Stimulated activated CD4-positive, alpha-beta T cell treated with anti-CD3 and anti-CD28 coated beads, Interleukin-15, amount 100 ng/mL, for 48 hours (primary cell): Measurements from ENCODE around the gene EDDM13.
"Not testable (repeated sequence)": the region's sequence is repeated elsewhere in the genome, so short reads cannot be mapped to it uniquely, and the experiment has no call there.

Experiments used
- DNase-seq, 2 donors: peaks; one replicate each; pipeline ENCODE4 v3.0.0-alpha.2; 2020; ENCODE audit warnings: low read depth in 2 of 2

Gene EDDM13

DNA sequence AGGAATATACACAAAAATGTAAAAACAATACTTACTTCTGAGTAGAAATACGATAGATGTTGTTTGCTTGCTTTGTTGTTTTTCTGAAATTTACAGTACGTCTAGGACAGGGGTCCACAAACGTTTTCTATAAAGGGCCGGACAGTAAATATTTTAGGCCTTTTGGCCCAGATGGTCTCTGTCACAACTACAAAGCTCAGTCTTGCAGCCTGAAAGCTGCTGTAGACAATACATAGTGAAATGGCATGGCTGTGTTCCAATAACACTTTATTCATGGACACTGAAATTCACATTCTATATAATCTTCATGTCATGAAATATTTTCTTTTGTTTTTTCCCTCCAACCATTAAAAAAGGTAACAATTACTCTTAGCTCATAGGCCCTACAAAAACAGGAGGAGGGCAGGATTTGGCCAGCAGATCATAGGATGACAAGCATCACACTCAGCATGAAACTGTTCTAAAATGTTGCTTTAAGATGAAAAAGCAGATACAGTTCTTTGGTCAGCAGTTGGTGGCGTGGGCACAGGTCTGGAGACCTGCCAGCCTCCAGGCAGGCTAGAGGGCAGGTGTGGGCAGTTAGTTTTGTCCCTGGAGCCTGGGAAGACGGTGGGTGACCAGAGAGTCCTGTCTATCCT, at the start of gene EDDM13:
Gene EDDM13 (plus strand): TSS at position 588 of the 638 bp plus-strand sequence. CDS start 87 bp downstream, outside the sequence.
- DNase-seq: no peak

DNA sequence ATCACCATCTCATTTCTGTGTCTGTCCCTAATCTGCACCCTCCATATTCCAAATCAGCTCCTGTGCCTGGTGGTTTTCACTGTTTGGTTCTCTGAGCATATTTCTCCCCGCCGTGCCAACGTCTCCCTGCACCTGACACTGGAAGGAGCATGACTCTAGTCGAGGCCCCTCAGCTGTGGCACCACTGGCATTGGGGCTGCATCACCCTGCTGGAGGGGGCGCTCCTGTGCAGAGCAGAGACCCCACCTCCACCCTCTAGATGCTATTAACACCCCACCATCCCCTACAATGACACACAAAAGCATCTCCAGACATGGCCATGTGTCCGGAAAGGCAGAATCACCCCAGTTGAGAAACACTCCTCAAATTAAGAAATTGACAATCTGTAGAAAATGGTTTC, 49.6 kb upstream of the EDDM13 start:
- no peak for DNase-seq

DNA sequence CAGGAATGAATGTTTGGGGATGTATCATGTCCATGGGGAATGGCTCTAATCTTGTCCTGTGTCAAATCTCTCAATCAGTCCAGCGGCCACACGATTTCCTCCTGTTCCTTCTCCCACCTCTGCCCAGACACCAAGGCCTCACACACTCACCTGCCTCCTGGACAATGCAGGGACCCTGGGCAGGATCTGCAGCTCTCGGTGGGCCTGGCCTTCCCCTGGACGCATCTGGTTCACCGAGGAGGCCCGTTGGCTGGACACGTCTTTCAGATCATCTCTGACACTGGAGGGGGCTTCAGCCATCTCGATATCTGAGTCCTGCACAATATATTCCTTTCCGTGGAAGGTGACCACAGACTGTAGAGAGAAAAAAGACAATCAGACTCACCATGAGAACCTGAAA, 49.1 kb upstream of the EDDM13 start:
- DNase-seq: no peak

GRCh38 chr19:56245121-56245740, 27.3 kb upstream of the EDDM13 start:
- DNase-seq: no peak

DNA sequence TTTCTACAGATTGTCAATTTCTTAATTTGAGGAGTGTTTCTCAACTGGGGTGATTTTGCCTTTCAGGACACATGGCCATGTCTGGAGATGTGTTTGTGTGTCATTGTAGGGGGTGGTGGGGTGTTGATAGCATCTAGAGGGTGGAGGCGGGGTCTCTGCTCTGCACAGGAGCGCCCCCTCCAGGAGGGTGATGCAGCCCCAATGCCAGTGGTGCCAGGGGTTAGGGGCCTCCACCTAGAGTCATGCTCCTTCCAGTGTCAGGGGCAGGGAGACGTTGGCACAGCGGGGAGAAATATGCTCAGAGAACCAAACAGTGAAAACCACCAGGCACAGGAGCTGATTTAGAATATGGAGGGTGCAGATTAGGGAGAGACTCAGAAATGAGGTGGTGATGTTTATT, 26.8 kb upstream of the EDDM13 start:
- DNase-seq: not testable (repeated sequence)

DNA sequence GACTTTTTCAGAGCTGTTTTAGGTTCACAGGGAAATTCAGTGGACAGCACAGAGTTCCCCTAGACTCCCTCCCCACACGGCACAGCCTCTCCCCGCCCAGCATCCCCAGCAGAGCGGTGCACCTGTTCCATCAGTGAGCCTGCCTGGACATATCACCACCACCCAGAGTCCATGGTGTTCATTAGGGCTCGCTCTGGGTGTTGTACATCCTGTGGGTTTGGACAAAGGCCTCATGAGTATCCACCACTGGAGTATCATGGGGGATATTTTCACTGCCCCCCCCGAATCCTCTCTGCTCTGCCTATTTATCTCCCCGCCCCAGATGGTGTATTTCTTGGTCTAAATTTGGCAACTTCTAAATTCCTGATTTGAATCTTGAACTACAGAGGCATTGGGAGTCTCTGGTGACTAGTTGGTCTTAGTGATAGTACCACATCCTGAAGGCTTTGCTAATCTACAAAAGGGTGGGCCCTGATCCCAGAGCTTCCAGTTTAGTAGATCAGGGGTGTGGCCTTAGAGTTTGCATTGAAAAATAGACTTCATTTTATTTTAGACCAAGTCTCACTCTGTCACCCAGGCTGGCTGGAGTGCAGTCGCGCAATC, 23.7 kb upstream of the EDDM13 start:
- DNase-seq: not testable (repeated sequence)

DNA sequence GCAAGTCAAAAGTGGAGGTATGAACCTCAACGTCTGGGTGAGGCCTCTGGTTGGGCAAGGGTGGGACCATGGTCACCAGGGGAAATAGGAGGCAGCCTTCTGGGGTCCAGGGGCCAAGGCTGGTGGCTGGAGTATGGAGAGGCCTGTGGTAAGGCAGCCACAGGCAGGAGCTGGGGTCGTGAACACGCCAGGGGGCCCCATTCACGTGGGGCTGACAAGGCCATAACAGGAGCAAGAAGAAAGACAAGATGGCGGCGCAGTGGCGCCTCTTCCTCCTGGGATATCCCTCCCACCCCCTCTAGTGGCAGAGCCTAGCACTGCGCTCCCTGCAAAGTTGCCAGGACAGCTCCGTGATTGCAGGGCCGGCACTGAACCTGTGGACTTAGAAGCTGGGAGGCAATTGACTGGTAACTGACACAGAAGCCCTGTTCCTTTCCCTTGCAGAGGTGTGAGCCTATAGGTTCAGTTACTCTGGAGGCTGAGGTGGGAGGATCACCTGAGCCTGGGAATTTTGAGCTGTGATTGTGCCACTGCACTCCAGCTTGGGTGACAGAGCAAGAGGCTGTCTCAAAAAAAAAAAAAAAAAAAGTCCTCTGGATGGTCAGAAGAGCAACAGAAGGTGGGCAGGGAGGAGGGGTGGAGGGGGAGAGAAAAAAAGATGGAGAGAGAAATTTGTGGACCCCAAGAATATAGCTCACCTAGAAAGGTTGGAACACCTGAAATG, 19.7 kb upstream of the EDDM13 start:
- DNase-seq: peak; percentile 62 to 77

DNA sequence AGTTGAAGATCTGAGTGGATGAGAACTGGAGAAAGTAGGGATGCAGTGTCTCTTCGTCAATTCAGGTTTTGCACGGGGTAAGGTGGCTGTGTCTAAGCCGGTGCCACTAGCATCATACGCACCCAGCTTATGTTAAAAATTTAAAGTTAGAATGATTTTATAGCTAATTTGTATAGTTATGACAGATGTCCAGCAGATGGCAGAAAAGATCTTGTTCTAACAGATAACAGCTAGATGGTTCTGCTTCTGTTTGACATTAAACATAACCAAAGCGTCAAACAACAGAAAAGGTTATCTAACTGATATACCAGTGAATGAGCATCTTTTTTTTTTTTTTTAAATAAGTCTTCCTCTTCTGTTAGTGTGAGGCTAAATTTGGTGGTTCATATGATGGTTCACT, 18.8 kb upstream of the EDDM13 start:
- no peak for DNase-seq

DNA sequence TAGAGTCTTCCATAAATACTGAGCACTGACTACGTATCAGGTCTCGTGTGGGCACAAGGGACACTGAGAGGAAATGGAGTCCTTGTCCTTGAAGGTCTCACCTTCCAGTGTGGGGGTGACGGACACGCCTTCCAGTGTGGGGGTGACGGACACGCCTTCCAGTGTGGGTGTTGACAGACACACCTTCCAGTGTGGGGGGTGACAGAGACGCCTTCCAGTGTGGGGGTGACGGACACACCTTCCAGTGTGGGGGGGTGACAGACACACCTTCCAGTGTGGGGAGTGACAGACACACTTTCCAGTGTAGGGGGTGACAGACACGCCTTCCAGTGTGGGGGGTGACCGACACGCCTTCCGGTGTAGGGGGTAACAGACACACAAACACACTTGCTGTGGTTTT, 14.3 kb upstream of the EDDM13 start:
- DNase-seq: no peak

DNA sequence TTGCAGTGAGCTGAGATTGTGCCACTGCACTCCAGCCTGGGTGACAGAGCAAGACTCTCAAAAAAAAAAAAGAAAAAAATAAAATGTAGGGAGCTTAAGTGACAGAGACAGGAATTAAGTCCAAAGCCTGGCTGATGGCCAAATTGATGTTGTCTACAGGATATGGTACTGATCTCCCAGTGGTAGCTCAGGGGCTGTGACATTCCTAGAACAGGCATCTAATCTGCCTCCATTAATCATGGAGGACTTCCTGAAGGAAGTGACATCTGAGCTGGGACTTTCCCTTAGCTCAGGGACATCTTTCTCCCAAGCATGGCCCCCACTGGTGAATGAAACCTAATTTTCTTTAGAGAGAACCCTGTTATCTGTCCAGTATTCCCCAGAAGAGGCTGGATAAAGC, 11.4 kb upstream of the EDDM13 start:
- no peak for DNase-seq

GRCh38 chr19:56261932-56262331, 10.6 kb upstream of the EDDM13 start:
- DNase-seq: not testable (repeated sequence)

- no peak for DNase-seq
Measured at GRCh38 chr19:56263319-56263718, 9.2 kb upstream of the EDDM13 start.

DNA sequence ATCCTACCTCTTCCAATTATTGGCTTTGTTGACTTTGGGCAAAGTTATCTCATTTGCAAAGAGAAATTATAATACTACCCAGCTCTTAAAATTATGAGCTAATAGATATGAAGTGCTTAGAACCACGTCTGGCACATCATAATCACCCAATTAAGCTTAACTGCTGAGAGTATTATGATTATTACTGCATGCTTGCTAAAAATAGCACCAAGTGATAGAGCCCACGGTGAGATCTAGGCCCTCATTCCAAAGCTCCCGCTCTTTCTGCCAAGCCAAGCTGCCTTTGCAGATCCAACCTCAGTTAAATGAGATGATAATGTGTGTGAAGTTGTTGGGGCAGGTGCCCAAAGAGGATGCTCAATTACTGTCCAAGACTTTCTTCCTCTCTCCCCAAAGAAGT, 6.5 kb upstream of the EDDM13 start:
- no peak for DNase-seq

DNA sequence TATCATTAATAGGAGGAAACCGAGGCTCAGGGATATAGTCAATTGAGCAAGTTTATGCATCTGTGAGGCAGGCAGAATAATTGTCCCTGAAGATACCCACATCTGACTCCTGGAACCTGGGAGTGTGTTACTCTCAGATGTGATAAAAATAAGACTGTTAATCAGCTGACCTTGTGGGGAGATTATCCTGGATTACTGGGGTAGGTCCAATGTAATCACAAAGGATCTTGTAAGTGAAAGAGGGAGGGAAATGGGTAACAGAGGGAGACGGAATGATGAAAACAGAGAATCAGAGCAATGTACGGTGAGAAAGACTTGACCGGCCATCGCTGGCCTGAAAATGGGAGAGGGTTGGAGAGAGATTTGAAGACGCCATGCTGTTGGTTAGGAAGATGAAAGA, 3.2 kb upstream of the EDDM13 start:
- no peak for DNase-seq

DNA sequence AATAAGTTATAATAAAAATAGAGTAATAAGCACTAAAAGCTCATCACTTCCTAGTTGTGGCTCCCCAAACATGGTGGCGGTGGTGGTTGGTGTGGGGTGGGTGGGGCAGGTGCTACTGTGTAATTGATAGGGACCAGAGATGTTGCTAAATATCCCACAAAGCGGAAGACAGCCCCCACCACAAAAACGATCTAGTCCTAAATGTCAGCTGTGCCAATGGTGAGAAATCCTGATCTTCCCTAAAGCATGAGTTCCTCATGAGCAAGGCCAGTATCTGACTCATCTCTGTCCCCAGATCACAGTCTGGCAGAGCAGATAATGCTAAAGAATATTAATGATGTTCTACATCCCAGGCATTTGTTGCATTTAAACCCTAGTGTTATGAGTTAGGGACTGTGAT, 1.9 kb upstream of the EDDM13 start:
- no peak for DNase-seq

- no peak for DNase-seq
Measured at GRCh38 chr19:56271151-56271550, 1.4 kb upstream of the EDDM13 start.

GRCh38 chr19:56273563-56274117, 1.1 kb downstream of the EDDM13 start:
- no peak for DNase-seq

- no peak for DNase-seq
Measured at GRCh38 chr19:56282809-56283208, 10.3 kb downstream of the EDDM13 start.

DNA sequence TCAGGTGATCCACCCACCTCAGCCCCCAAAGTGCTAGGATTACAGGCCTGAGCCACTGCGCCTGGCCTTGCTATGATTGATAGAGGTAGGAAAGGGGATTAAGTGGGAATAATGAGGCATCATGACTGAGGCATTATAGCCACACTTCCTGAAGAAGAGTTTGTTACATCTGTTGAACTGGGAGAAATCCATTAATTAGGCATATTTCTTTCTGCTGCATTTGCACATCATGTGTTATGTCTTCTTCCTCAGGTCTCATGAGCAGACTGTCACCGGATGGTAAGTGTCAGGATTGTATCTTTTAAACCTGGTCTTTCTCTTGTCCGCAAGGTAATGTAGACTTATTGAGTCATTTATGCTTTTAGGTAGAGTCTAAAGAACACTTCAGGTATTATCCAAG, 12.2 kb downstream of the EDDM13 start:
- DNase-seq: no peak

- DNase-seq: no peak
Measured at GRCh38 chr19:56290104-56290503, 17.6 kb downstream of the EDDM13 start.

GRCh38 chr19:56291867-56292266, 19.3 kb downstream of the EDDM13 start:
- peak; percentile 5 to 16 for DNase-seq

DNA sequence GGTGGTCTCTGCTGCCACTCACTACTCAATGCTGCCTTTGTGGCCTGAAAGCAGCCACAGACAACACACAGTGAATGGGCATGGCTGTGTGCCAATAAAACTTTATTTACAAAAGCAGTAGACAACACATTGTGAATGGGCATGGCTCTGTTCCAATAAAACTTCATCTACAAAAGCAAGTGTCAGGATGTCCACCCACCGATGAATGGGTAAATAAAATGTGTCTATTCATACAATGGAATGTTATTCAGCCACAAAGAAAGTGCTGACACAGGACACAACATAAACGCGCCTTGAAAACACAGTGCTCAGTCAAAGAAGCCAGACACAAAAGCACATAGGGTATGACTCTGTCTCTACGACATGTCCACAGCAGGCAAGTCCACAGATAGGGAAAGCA, 22.0 kb downstream of the EDDM13 start:
- DNase-seq: no peak
